NCI-H524 (cell line): ENCODE measurements around the gene CLRN3.
A peak's percentile ranks its signal among the peaks of the same experiment; 100 is the strongest.

ENCODE experiments used
- DNase-seq, 2 experiments: peaks; one replicate each; lab custom pipeline; 2025; lab: John Stamatoyannopoulos, UW

CLRN3 gene

DNA sequence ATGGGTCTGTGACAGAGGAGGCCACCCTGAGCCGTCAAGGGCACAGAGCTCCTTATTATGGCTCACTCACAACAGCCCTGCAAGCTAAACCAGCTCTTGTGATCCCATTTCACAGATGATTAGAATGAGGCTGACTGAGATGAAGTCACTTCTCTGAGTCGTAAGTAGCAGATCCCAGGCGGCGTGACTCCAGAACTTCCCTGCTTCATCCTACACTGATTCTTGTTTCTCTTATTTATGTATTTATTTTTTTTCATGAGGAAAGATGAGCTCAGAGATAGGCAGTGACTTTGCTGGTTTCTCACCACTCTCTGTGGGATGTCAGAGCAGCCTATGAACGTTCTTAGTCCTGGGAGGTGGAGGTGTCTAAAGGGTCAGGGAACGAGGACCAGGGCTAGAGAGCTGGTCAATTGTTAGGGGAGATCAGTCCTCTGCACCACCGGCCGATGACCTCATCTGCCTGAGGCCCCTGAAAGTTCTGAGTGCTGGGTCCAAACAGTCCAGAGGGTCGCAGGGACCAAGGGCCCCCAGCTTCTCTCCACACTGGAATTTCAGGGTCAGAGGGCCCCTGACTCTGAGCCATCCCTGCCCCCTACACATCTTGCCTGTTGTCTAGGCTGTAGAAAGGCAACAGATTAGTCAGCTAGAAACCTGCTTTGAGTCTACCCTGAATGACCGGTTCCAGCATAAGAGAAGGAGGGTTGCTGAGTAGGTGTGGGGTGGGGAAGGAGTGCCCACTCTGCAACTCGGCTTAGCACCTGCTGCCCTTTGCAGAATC, 17.9 kb downstream of the CLRN3 start:
- no peak for DNase-seq

DNA sequence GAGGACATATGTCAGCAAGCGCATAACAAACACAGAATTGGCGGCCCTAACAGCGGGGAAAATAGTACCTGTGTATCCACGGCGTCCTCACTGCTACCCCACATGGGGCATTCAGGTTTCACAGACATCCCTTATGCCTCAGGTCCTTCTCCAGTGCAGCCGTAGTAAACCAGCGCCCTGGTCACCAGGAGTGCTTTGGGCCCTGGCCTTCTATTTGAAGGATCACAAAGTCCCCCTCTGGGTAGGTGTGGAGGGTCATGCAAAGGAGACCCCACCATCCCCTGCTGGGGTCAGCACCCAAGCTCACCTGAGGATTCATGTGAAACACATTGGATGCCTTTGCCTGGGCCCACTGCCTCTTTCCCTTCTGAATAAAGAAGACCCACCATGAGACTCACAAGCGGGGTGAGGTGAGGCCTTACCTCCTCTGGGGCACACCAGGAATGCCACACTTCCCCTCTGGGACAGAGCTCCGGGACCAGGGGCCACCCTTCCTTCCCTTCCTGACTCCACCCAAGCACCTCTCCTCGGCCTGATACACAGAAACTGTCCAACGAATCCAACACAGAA, 18.8 kb downstream of the CLRN3 start:
- no peak for DNase-seq

DNA sequence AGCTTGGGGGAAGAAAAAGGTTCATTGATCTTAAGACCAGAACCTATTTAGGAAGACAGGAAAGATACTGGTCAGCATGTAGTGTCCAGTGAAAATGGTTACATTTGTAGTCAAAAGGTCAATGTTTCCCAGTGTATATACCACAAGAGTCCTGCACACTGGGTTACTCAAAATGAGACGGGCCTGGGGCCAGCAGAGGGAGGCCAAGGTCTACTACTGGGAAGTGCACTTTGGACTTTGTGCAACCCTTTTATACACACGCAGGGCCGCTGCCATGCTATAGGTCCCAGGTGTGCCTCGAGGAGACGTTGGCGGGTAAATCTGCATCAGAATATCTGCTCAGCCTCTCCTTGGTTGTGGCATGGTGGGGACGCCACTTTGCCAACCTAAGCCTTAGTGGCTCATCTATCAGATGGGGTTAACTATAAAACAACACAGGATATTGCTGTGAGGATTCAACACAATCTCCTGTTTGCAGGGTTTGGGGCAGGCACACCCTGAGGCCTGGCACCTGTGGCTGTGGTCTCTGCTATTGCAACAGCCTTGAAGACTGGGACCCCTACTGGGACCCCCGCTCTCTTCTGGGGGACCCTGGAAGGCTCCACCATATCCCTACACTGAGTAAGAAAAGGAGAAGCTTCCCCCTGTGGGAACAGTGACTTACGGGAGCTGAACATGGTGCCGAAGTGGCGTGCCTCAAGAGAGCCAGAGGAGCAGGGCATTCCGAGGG, 19.7 kb downstream of the CLRN3 start:
- no peak for DNase-seq

DNA sequence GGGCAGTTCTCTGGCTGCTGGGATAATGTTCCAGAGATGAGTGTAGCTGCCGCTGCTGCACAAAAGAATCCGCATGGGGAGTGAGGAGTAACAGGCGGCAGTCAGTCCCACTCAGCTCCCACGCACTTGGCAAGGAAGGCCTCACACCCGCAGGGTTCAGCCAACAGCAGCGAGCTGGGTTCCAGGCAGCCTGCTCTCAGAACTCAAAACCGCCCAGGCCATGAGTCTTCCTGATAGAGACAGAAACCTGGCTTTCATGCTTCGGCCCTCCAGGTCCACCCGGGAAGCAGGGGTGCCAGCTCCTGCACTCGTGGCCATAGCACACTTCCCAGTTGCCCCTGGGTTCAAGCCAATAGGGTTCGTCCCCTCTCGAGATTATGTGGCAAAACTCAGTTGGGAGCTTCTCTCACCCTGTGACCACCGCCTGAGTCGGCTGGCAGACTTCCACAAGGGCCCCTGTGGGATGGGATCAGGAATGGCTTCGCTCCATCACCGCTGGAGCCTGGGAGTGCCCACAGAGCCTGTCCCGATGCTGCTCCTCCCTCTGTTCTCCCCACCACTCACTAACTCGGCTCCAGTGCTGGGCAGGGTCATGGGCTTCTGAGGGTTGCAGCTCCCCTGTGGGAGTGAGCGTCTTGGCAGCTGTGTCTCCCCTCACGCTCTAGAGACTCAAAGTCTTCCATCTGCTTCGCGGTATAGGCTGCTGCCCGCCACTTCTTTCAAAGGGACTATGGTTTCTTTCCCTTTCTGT, 20.6 kb downstream of the CLRN3 start:
- no peak for DNase-seq

DNA sequence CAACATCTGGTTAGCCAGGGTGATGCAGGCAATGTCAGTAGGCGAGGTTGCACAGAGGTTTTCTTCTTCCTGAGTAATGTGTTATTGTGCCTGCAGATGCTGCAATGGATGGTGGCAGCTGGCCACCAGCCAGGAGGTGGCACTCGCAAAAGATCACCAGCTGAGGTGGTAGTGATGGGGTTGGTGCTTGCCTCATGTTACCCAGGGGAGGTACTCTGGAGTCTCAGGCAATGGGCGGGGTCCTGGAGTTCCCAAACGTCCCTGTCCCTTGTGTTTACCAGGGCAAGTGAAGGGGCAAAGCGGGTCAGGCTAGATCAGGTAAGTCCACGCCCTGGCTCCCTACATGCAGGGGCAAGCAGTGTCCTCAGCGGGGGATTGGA, 21.1 kb downstream of the CLRN3 start:
- DNase-seq: no peak

DNA sequence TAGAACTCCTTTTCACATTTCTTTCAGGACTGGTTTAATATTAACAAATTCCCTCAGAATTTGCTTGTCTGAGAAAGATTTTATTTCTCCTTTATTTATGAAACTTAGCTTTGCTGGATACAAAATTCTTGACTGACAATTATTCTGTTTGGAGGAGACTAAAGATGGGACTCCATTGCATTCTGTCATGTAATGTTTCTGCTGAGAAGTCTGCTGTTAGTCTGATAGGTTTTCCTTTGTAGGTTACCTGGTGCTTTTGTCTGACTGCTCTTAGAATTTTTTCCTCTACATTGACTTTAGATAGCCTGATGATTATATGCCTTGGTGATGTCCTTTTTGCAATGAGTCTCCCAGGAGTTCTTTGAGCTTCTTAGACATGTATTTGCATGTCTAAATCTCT, 23.4 kb downstream of the CLRN3 start:
- no peak for DNase-seq

DNA sequence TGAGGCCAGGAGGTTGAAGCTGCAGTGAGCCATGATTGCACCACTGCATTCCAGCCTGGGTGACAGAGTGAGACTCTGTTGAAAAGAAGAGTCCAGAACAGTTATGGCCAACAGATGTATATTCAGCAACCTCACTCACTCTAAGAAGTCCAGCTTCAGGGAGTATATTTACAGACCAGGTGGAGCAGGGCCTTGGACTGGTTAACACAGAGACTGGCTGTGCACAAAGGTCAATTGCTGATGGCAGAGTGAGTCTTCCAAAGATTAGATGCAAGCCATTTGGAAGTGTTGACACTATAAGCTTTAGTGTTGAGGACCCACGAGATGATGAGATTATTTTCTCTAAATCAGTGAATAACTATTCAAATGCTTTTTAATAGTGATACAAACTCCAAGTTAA, 24.9 kb downstream of the CLRN3 start:
- DNase-seq: no peak

DNA sequence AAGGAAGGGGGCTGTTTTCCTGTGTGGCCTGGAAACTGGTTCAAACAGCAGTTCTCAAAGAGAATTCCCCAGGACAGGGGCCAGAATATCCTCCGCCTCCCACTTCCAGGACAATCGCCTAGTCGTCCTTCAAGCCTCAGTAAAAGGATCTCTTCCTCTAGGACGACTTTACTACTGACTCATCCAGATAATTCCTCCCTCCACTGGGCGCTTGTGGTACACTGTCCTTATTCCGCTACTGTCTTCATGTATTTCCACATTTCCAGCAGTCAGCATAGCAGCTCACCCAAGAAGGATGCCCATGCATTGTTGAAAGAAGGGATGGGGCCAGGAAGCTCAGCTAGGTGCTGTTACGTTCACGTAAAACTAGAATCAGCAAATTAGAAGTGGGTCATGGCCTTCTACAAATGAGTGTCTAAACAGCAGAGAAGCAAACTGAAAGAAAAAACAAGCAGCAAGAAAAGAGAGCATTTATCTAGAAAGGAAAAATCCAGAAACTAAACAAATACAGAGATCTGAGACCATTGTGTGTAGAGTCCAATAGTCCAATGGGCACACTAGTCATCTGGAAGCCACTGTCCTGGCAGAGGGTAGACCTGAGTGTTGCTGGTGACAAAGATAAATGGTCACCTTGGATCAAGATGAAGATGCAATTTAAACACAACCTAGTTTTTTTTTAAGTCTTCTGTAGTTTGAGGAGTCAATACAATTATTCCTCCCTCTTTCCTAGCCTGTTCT, 26.3 kb downstream of the CLRN3 start:
- no peak for DNase-seq

DNA sequence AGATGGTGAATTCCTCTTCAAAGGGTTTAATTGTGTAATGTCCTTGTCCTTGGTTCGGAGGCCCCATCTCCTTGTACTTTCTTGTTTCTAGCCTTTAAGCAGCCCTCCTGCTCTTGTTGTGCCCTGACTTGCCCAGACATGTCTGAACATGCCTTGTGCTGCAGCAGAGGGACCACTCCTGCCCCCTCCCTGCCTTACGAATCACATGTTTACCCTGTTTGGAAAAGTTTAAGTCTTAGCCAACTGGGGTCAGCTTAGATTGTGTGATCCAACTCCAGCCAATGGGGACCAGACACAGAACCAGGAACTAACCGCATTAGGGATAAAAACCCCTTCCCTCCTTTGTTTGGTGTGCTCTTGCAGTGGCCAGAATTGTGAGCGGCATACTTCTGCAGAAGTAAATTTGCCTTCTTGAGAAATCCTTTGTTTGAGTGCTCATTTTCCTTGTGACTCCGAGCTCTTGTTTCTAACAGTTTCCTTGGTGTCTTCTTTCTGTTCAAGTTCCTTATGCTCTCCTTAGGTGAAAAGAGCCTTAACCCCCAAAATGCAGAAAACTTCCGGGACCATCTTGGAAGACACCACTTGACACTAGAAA, 29.4 kb downstream of the CLRN3 start:
- no peak for DNase-seq

DNA sequence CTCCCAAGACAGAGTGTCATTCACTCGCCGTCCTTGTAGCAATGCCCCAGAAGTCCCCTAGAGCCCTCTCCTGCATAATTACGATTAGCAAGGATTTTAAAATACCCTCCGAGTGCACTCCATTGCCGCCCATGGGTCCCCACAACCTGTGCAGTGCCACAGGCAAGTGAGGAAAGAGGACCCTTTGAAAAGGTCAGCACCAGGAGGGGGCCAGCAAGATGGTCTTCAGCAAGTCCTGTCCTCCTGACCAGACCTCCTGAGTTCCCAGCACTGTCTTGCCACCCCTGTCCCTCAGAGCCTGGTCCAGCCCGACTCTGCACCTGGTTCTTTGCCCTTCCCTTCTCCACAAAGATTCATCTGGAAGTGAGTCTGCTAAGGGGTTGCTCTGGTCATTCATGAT, 32.1 kb downstream of the CLRN3 start:
- DNase-seq: no peak

DNA sequence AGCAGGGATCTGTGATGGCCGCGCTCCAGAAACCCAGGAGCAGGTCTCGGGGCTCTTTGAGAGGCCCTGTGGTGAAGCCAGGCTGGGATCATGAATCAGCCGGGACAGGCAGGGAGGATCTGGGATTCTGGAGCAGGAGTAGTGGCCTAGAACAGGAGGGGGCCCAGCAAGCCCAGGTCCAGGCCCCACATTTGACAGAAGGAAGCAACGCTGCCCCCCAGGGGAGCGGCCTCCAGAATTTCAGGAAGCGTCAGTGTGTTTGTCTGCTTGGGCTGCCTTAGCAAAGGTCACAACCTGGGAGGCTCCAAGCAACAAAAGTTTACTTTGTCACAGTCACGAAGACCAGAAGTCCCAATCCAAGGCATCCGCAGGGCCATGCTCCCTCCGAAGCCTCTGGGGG, 36.8 kb downstream of the CLRN3 start:
- no peak for DNase-seq

DNA sequence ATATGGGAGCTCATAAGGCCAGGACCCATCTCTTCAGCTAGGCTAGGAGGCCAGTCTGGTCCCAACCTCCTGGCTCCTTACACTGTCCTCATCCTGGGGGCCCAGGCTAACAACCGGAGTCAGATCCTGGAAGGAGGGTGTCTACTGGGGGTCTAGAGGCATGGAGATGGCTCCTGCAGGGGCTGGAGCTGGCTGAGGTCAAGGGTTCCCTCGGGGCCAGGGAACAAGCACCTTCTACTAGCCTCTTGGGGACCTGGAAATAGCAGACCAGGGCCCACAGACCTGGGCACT, 37.2 kb downstream of the CLRN3 start:
- DNase-seq: no peak

DNA sequence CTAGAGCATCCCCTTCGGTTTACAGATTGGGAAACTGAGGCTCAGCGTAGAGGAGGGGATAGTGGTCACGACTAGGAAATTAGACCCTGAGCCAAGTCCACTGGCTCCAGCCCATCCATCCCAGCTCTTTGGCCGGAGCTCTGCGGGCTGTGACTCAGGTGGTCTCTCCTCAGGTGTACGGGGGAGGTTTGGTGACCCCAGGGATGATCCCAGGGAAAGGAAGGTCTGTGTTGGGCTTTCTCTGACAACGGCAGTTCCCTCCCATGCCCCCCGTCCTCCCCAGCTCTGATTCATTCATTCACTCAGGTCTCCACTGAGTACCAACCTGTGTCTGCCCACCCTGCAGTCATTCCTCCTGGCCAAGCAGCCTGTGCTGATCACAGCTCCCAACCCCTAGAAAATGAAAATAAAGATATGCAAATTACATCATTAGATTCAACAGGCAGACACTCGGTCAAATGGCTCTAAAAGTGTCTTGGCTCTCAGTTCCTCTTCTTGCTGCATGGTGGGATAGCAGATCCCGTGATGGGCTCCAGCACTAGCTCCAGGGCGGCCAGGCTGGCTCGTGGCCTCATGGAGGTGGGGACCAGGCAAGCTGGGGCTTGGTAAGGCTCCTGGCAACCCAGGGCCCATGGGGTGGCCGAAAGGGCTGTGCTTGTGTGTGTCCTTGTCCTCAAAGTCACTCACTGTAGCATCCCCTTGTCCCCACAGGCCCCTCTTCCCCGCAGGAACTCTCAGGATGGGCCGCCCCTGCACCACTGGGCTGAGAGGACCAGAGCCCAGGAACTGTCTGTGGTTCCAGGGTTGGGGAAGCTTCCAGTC, 37.8 kb downstream of the CLRN3 start:
- no peak for DNase-seq

DNA sequence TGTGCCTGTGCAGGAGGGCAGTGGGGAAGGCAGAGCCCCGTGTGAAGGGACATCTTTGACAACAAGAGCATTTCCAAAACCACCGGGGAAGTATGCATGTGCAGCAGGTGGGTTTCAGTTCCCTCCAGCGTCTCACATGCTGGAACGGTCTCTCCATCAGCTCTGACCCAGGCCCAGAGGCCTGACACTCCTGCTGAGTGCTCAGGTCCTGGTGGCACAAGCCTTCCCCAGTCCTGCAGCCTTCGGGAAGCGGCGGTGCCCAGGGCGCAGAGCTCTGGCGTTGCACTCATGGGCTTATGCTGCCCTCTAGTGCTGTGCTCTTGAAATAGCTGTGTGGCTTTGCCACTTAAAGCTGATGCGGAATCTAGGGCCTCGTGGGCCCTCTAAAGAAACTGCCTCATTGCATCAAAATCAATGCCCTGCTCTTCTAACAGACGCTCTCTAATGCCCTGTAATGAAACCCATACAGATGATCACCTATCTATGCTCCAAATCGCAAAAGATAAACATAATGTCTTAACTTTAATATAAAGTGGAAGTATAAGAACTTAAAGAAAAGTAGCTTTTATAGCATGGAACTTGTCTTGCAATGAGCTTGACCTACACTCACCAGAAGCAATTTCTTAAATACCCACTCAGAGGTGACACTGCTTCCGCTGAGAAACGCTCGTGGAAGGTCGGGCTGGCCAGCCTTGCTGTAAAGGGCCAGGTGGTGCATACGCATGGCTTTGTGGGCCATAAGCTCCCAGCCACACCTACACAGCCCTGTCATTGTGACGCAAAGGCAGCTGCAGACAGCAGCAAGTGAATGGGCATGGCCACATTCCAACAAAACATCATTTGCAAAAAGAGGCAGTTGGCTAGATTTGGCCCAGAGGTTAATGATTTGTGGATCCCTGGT, 38.6 kb downstream of the CLRN3 start:
- peak; percentile 12 to 51 for DNase-seq

DNA sequence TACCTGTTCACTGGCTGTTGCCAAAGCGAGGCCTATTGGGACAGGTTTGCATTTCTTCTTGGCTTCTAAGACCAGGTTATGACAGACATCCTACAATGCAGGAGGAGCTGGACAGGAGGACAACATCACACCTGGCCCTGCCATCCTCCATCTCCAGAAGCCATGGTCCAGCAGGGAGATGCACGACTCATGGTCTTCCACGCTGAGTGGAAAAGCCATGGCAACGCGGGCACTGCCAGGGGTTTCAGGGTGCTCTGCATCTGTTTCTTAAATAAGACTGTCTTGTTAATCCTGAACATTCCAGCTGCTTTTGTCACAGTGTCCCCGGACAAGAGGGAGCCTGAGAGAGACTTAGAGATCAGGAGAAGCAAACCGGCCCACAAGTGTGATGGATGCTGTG, 40.3 kb downstream of the CLRN3 start:
- no peak for DNase-seq

DNA sequence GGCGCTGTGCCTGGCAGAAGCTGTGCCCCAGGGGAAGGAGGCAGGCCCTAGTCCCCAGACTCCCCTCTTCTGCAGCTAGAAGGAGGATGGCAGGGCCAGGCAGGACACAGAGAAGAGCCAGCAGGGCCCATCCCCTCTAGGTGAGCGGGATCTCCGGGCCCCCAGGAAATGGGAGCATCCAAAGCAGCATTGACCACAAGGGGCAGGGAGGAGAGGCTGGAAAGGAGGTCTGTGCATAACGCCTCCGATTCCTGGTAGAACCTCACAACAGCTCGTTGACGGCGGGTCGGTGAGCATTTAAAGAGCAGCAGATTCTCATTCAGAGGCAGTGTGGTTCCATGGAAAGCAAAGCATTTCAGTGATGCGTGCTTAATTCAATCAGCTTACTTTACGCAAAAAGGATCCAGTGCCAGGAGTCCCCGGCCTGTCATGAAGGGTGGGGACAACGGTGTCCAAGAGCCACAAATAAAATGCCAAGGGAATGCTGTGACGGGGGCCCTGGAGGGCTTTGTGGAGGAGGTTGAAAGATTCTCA, 41.0 kb downstream of the CLRN3 start:
- no peak for DNase-seq

DNA sequence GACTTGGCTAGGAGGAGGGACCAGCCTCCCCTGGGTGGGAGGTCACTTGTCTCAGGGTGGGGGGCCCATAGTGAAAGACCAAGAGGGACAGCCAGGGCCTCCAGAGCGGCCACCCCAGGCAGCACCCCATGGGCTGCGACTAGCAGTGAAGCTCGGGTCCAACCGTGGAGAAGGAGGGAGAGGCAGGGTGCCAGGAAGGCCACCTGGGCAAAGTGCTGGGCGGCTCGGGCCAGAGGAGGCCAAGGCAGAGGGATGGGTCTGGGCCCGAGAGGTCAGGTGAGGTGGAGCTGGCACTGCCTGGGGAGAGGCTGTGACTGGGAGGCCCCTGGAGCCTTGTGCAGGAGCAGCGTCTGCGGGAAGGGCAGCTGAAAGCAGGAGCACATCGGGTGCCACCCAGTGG, 41.8 kb downstream of the CLRN3 start:
- DNase-seq: no peak

DNA sequence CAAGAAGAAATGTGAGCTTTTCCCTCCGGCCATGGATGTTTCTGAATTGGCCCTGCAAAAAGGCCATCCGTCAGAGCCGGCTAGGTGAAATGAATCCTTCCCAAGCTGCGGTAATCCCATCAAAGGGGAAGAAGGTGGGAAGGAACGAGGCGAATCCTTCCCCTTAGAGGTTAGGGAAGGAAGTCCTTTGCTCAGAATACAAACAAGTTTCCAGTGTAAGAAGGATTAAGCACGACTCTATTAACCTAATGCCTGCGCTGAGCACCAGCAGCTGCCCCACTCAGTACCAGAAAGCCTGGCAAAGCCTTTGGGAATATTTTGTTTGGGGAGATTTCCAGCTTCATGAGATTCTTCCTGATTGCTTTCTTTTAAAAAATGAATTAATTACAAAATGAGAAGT, 42.8 kb downstream of the CLRN3 start:
- DNase-seq: peak; percentile 7 to 67

DNA sequence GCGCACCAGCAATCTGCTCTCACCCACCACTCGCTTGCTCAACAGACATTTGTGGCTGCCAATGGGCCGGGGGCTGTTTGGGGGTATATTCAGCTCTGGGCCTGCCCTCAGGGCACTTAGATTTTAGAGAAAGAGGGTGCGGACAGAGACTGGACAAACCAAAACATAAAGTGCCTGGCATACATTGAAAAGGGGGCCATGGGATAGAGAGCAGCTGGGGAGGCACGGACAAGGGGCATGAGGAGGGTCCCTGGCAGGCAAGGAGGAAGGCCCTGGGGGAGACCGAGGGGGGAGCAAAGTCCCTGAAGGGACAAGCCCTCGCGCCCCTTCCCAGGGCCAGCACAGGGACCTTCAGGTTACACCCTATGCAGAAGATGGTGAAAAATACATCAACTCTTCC, 43.5 kb downstream of the CLRN3 start:
- DNase-seq: no peak

DNA sequence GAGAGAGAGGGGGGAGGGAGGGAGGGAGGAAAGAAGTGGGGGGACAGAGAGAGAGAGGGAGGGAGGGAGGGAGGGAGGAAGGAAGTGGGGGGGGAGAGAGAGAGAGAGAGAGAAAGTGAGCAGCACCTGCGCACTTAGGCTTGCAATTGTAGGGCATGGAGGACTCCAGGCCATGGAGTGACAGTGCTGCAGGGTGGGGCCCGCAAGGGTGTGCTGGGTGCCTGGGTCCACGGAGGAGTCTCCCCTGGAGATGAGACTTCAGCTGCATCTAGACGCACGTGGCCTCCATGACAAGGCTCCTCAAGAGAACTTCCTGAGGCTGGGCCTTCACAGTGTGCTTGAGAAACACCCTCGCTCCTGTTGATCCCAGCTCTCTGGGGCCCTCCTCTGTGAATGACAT, 44.5 kb downstream of the CLRN3 start:
- no peak for DNase-seq
